ENCODE data around the gene CCND2. TPM values are rescaled to one million over a fixed set of nuclear protein-coding genes. Genes with fewer than 3 reads are reported as not detected.

Gene CCND2
- total RNA-seq, 2 donors from 2014 or later, result 97.7 to 106 TPM

GRCh38 chr12:4251967-4252366 lies 21.6 kb upstream of the CCND2 start:
- intact Hi-C loops (cut with DNase I, micrococcal nuclease), result no loop called here
- ATAC-seq, result no peak

GRCh38 chr12:4252601-4253000 lies 21.0 kb upstream of the CCND2 start:
- intact Hi-C loops (cut with DNase I, micrococcal nuclease), result no loop called here
- no peak for DNase-seq
- no peak for ATAC-seq

More at GRCh38 chr12:4251967-4252366, 21.6 kb upstream of the CCND2 start:
- DNase-seq, result no peak

GRCh38 chr12:4256043-4256826 lies 17.3 kb upstream of the CCND2 start:
- DNase-seq, result no peak
- intact Hi-C loops (cut with DNase I, micrococcal nuclease), result no loop called here
- ATAC-seq, result no peak

- no peak for DNase-seq
- intact Hi-C loops (cut with DNase I, micrococcal nuclease), result no loop called here
- ATAC-seq, result no peak
Observed at GRCh38 chr12:4257442-4257841, 16.1 kb upstream of the CCND2 start.

GRCh38 chr12:4259099-4259498 lies 14.5 kb upstream of the CCND2 start:
- DNase-seq (no peak), ATAC-seq (no peak)
- intact Hi-C loops (cut with DNase I, micrococcal nuclease), result no loop called here

GRCh38 chr12:4261655-4262054 lies 11.9 kb upstream of the CCND2 start:
- intact Hi-C loops (cut with DNase I, micrococcal nuclease), result no loop called here
- ATAC-seq (no peak), DNase-seq (no peak)

GRCh38 chr12:4265280-4265679 lies 8.3 kb upstream of the CCND2 start:
- intact Hi-C loops (cut with DNase I, micrococcal nuclease), result no loop called here
- DNase-seq, result no peak
- ATAC-seq, result no peak

GRCh38 chr12:4266990-4267389 lies 6.6 kb upstream of the CCND2 start:
- no peak for DNase-seq
- no peak for ATAC-seq
- intact Hi-C loops (cut with DNase I, micrococcal nuclease), result no loop called here

- ATAC-seq, result no peak
- intact Hi-C loops (cut with DNase I, micrococcal nuclease), result no loop called here
- no peak for DNase-seq
Observed at GRCh38 chr12:4267704-4268328, 5.7 kb upstream of the CCND2 start.

- ATAC-seq (no peak), DNase-seq (peak in 1 of 2 donors; percentile 41)
- intact Hi-C loops (cut with DNase I, micrococcal nuclease), result no loop called here
Observed at GRCh38 chr12:4268329-4269181, 5.0 kb upstream of the CCND2 start.

GRCh38 chr12:4269279-4269991 lies 4.1 kb upstream of the CCND2 start:
- intact Hi-C loops (cut with DNase I, micrococcal nuclease), result no loop called here
- ATAC-seq (peak; percentile 12), DNase-seq (peak; percentile 88 to 89)

- ATAC-seq (peak; percentile 41), DNase-seq (peak; percentile 58 to 62)
- intact Hi-C loops (cut with DNase I, micrococcal nuclease), result loop anchor here in 1 of 2 donors (5.0 to 10.0 kb wide), 3 partner anchors 153 to 395 kb away; partner anchors contain the start of gene PARP11
Observed at GRCh38 chr12:4270016-4270830, 3.3 kb upstream of the CCND2 start.

- DNase-seq (peak; percentile 74 to 75), ATAC-seq (peak; percentile 23)
- intact Hi-C loops (cut with DNase I, micrococcal nuclease), result loop anchor here in 1 of 2 donors (5.0 to 10.0 kb wide), 3 partner anchors 154 to 396 kb away; partner anchors contain the start of gene PARP11
Observed at GRCh38 chr12:4270831-4271716, 2.5 kb upstream of the CCND2 start.

- DNase-seq, result peak; percentile 84 to 92
- intact Hi-C loops (cut with DNase I, micrococcal nuclease), result loop anchor here in 1 of 2 donors (5.0 to 10.0 kb wide), 3 partner anchors 155 to 397 kb away; partner anchors contain the start of gene PARP11
- ATAC-seq, result peak; percentile 41
Observed at GRCh38 chr12:4271717-4272423, 1.7 kb upstream of the CCND2 start.

- intact Hi-C loops (cut with DNase I, micrococcal nuclease), result loop anchor here in 1 of 2 donors (5.0 to 10.0 kb wide), 3 partner anchors 155 to 398 kb away; partner anchors contain the start of gene PARP11
- DNase-seq (peak; percentile 72 to 79), ATAC-seq (peak; percentile 1)
Observed at GRCh38 chr12:4272424-4273272, 914 bp upstream of the CCND2 start.
